NB4 (cell line): ENCODE measurements around the gene GALNT9.
A peak's percentile ranks its signal among the peaks of the same experiment; 100 is the strongest.

ENCODE experiments used
- CTCF ChIP-seq: IDR thresholded peaks from one replicate; pipeline ENCODE4 v1.5.1; 2012; ENCODE audit warnings: low read depth, low read length
- MAX ChIP-seq: IDR thresholded peaks from 2 replicates; pipeline ENCODE4 v1.6.1; 2011; ENCODE audit warnings: low read depth, low read length
- MYC ChIP-seq: IDR thresholded peaks from 2 replicates; pipeline ENCODE4 v1.6.1; 2011; ENCODE audit warnings: low read depth, low read length
- POLR2A ChIP-seq: IDR thresholded peaks from 2 replicates; pipeline ENCODE4 v1.6.1; 2011; ENCODE audit warnings: mild to moderate bottlenecking; ENCODE audit not compliant: insufficient read length; ENCODE audit errors: extremely low read depth

GRCh38 chr12:132163041-132163910 is 166.1 kb downstream of the GALNT9 start:
- TF ChIP-seq CTCF (no peak), POLR2A (no peak), MAX (no peak), MYC (peak; percentile 9; the same call in 1 of the 2 replicates)
